SIG-M5 treated with dmso at 0.1 percent for 504 hours (cell line): ENCODE measurements around the gene GRAMD1B.

Experiments
- DNase-seq: peaks from one replicate; lab custom pipeline; 2025; ENCODE audit not compliant: unreplicated experiment; lab: John Stamatoyannopoulos, UW

GRAMD1B gene

GRCh38 chr11:123531325-123531724 is 101.3 kb downstream of the GRAMD1B start:
- no peak for DNase-seq

GRCh38 chr11:123532131-123532530 is 102.1 kb downstream of the GRAMD1B start:
- no peak for DNase-seq

- DNase-seq, result no peak
These were observed 105.3 kb downstream of the GRAMD1B start for GRCh38 chr11:123535401-123535800.

- no peak for DNase-seq
These were observed 106.8 kb downstream of the GRAMD1B start for GRCh38 chr11:123536690-123537437.

GRCh38 chr11:123537726-123538125 is 107.7 kb downstream of the GRAMD1B start:
- no peak for DNase-seq

- no peak for DNase-seq
These were observed 113.7 kb downstream of the GRAMD1B start for GRCh38 chr11:123543797-123544196.

- no peak for DNase-seq
These were observed 114.7 kb downstream of the GRAMD1B start for GRCh38 chr11:123544631-123545375.

GRCh38 chr11:123545726-123546270 is 115.7 kb downstream of the GRAMD1B start:
- no peak for DNase-seq

- no peak for DNase-seq
These were observed 116.4 kb downstream of the GRAMD1B start for GRCh38 chr11:123546515-123546914.

GRCh38 chr11:123547180-123547579 is 117.1 kb downstream of the GRAMD1B start:
- DNase-seq, result peak; percentile 60

- DNase-seq, result no peak
These were observed 118.7 kb downstream of the GRAMD1B start for GRCh38 chr11:123548774-123549173.

- no peak for DNase-seq
These were observed 120.2 kb downstream of the GRAMD1B start for GRCh38 chr11:123549926-123550917.

- DNase-seq, result no peak
These were observed 121.0 kb downstream of the GRAMD1B start for GRCh38 chr11:123551079-123551478.

- DNase-seq, result no peak
These were observed 126.6 kb downstream of the GRAMD1B start for GRCh38 chr11:123556633-123557032.

GRCh38 chr11:123558536-123559315 is 128.7 kb downstream of the GRAMD1B start:
- no peak for DNase-seq

GRCh38 chr11:123559523-123559955 is 129.5 kb downstream of the GRAMD1B start:
- no peak for DNase-seq

- DNase-seq, result no peak
These were observed 129.9 kb downstream of the GRAMD1B start for GRCh38 chr11:123560006-123560405.

GRCh38 chr11:123561431-123561800 is 131.3 kb downstream of the GRAMD1B start:
- DNase-seq, result no peak

GRCh38 chr11:123562158-123562557 is 132.1 kb downstream of the GRAMD1B start:
- DNase-seq, result no peak

GRCh38 chr11:123562829-123563228 is 132.8 kb downstream of the GRAMD1B start:
- DNase-seq, result no peak
